GM18870 (cell line): ENCODE data around the gene ANO9.

Experiments used
- ATAC-seq: cut with Tn5 transposase; IDR thresholded peaks from one replicate; pipeline ENCODE4 v1.9.1; 2021; ENCODE audit warnings: moderate library complexity; ENCODE audit not compliant: unreplicated experiment

ANO9 gene

DNA sequence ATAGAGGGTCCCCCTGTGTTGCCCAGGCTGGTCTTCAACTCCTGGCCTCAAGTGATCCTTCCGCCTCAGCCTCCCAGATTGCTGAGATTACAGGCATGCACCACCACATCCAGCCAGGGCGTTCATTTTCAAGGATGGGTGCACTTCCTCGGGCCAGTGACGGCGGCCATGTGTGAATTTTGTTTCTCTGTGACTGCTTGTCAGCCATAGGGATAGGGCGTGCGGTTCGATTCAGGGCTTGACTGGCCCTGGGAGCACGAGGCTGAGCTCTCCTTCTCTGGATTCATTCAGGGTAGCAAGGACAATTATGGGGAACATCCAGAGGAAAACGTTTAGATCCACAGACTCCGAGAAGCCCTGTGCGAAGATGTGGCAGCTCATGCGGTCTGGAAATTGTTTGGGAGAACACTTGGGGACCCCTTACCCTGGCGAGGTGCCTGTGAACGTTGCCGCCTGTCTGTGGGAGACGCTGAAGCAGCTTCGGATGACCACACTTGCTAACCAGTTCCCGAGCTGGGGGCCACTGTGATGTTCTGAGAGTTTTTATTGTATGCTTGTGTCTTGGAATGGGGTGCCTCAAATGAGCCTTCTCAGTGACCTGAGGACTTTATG is 11.2 kb upstream of the ANO9 start:
- ATAC-seq, result no peak

DNA sequence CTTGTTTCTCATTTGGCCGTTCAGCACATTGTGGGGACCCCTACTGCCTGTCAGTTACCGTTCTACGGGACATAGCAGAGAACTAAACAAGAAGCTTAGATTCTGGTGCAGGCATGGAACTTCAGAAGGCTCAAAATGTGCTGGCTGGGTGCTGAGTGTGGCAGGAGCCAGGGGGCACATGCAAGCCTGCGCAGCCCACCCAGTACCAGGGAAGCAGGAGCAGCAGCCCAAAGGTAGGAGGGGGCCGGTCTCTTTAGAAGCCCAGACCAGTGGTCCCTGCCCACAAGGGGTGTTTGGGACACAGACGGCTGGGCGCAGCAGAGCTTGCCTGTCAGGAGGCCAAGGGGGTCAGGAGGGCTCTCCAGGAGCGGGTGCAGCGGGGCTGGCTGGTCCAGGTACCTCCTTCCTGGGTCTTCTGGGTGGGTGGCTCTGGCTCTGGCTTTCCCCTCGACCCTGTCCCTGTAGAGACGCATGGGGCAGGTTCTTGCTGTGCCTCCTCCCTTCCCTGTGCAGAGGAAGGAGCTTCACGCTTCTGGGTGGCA is 10.5 kb upstream of the ANO9 start:
- ATAC-seq, result no peak

DNA sequence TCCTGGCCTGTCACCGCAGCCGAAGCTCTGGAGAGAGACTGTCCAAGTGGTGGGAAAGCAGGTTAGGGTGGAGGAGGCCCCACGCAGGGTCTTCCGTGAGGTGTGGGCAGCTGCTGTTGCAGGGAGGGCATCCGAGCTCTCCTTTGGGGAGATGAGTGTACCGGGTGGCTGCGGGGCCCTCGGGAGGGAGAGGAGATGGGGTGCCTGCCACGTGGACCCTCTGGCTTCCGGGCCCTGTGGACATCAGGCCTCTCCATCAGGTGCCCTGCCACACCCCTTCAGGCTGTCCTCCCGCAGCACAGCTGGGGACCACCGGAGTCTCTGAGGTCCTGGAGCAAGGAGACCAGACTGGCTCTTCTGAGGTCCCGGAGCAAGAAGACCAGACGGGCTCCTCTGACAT is 9.9 kb upstream of the ANO9 start:
- no peak for ATAC-seq

DNA sequence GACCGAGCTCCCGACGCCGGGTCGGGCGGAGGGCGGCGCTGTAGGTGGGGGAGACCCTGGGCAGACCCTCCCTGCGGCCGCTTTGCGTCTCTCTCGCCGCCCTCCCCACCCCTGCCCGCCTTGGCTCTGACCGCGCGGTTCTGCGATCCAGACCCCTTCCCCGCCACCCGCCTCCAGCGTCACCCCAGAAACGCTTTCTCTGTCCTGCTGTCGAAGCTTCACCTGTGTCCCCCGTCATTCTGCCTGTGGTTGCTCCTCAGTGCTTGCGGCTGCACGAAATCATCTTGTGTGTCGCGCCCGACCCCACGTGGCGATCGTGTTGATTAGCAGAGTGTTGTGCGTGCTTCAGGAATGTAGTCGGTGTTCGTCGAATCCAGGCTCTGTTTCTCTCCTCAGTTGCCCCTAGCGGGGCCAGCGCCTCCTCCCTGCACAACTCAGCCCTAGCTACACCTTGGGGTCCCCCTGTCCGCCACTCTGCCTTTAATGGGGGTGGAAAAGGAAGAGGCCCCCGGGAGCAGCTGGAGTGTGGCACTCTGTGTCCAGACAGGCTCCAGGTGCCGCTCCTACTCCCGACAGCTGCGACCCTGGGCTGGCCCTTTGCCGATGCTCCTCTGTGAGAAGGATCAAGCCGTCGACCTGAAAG is 9.1 kb upstream of the ANO9 start:
- no peak for ATAC-seq

DNA sequence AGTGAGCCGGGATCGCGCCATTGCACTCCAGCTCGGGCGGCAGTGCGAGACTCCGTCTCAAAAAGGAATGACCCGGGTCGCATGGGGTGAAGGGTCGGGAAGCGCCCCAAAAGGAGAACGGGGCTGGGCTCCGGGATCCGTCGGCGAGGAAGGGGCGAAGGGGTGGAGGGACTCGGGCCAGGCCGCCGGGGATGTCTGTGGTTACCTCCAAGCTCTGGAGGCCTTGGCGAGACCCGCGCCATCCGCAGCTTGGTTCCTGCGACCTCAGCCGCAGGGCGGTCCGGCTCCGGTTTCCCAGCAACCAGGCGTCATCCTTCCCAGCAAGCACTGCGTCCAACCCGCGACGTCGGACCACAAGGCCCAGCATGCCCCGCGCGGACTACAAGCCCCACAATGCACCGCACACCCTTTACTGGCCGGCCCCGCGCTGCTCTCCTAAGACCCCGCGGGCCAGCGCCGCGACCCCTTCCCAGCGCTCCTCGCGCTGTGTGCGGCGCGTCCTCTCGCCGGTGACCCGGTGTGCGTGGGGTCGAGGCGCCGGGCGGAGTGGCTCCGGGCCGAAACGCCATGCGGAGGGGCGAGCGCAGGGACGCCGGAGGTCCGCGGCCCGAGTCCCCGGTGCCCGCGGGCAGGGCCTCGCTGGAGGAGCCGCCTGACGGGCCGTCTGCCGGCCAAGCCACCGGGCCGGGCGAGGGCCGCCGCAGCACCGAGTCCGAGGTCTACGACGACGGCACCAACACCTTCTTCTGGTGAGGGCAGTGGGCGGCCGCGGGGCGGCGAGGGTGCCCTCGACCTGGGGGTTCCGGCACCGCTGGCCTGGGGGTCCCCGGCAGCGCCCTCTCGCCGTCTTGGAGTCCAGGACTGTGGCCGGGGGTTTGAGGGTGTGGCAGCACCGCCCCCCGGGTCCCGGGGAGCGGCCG is 8.3 kb upstream of the ANO9 start, which contains the start of gene PTDSS2:
TSS of gene PTDSS2 (plus strand) at position 391 of the 920 bp plus-strand sequence. CDS start at position 568, 177 bp downstream.
- ATAC-seq, result peak; percentile 64

DNA sequence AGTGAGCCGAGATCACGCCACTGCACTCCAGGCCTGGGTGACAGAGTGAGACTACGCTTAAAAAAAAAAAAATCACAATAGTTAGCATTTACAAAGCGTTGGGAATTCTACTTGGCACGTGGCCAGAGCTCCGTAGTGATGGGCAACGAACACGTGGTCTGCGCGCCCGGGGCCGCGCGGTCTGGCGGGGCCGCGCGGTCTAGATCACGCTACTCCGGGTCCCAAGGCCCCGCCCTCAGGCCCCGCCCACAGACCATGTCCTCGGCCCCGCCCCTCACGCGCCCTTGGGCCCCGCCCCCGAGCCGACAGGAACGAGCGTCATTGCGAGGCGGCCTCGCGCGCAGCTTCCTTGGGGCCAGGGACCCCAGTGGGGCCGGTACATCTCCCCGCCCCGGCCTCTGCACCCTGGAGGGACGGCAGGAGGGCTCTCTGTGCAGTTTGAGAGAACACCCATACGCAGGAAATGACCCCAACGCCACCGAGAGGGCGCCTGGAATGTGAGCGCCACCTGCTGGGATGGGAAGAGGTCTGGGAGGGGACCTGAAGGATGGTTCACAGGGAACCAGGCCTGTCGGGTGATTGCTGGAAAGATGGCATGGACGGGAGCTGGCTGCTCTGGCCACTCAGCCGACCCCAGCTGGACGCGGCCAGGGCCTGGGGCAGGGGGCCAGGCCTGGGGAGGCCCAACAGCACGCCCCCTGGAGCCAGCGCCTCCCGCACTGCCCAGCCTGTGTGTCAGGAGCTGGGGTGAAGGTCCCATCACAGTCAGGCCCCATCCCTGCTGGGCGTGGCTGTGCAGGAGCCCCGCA is 6.3 kb upstream of the ANO9 start:
- ATAC-seq, result no peak

DNA sequence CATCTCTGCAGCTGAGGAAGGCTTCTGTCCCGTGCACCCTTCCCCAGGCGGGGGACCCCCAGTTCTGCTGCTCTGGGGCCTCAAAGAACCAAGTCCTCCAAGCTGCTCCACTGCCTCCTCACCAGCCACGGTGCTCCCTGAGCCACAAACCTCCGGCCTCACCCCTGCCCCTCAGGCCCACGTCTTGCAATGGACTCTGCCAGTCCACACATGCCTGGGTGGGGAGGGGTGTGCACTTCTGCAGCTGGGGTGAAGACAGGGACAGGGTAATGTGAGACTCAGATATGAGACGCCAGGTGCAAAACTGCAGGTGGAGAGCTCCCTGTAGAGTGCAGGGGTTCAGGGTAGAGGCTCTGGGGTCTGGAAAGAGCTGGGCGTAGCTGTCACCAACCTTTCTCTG is 5.1 kb upstream of the ANO9 start:
- ATAC-seq, result no peak

DNA sequence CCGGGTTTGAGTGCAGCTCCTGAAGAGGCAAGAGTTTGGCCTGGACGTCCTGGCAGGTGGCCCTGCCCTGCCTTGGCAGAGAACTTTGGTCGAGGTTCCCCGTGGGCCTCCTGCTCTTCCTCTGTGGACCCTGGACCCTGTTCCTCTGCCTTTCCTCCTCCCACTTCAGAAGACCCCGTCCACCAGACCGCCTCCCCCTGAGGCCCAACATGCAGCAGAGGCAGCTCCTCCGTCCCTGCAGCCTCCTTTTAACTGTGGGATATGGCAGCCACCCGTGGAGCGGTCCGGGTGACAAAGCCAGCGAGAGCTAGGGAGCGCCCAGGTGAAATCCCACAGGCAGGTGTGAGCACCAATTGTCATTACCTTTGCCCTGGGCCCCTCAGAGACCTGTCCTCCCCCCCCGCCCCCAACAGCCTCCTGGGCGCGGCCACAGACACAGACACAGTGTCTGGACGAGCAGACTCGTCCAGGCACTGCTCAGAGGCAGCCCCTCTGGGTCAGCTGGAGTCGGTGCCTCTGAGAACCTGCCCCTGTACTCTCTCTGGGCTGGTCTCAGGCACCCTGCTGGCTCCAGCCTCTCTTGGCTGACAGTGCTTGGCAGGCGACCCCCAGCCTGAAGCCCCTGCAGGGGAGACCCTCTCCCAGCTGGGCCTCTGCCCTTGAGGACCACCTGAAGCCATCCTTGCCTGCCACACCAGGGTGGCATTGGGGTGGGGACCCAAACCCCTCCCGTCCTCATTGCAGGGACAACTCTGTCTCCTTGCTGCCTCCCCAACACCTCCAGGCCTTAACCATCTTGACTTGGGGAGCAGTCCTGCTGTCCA is 4.2 kb upstream of the ANO9 start:
- no peak for ATAC-seq

DNA sequence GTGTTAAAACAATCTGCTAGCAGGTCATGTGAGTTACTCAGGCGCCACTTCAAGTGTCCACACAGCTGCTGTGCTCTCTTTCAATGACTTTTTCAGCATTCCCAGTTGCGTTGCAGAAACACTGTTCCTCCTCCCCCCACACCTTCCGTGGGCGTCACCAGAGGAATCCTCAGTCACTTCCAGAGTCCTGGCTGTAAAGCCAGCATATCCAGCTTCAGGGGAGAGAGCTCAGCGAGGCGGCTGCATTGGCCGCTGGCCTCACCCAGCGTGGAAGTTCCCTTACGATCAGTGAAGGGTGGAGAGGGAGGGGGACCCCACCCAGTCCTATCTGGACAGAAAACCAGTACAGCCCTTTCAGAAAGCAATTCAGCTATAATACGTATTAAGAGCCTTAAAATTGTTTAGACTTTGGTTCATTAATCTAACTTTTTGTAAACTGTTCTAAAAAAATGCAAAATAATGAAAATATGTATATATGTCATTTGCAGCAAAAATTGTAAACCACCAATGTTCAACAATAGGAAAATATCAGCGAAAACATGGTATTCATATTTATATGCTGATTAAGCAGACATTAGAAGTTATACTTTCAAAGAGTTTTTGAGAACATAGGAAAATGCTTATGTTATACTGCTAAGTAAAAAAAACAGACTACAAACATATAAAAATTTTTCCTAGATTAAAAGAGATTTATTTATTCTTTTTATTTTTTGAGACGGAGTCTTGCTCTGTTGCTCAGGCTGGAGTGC is 2.8 kb upstream of the ANO9 start:
- no peak for ATAC-seq

DNA sequence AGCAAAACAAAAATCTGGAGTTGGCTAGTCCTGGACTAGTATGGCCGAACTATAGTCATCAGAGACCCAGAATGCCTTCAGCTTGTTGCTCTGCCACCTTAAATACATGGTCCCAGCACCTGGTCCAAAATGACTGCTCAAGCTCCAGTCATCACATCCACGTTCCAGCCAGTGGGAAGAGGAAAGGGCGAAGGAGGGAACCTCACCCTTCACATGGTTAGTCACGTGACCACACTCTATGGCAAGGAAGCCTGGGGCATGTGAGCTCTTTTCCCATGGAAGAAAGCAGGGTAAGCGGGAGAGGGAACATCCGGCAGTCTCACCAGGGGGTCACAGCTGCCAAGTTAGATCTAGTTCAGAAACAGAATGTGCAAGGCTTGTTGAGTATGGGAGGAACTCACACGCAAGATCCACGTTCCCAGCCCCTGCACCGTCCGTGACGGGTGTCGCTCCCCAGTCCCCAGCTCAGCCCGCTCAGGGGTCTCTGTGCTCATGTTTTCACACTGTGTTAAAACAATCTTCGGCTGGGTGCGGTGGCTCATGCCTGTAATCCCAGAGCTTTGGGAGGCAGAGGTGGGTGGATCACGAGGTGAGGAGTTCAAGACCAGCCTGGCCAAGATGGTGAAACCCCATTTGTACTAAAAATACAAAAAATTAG is 1.9 kb upstream of the ANO9 start:
- ATAC-seq, result no peak

DNA sequence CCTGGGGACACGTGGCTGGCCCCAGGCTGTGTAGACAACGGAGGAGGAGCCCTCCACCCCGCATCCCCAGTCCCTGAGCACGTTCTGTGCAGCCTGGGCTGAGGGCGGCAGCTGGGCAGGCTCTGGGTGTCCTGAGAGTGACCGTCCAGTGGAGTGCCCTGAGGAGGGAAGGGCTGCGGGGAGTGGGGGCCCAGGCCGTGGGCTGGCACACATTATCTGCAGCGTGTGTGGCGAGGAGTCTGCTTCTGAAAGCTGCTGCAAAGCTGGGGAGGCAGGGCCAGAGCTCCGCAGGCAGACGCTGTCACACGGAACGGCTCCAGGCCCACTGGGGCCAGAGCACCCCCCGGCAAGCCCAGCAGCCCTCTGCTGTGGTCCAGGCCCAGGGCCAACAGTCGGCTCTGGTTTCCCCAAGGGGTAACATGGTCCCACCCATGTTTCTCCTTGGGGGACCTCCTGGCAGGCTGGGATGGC is 835 bp upstream of the ANO9 start:
- ATAC-seq, result no peak

DNA sequence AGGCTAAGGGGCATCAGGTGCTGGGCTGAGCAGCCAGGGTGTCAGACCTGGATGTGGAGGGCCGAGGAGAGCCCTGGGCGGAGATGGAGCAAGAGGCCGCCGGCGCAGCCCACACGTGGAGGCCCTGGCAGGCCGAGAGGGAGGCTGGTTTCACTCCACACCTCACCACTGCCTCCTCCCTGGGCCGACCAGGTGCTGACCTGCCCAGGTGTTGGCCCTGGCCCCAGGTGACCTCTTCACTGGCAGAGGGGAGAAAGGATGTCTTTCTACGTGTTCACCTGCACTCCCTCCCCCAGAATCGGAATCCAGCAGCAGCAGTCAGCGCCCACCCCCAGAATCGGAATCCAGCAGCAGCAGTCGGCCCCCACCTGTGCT is 781 bp downstream of the ANO9 start:
- no peak for ATAC-seq

DNA sequence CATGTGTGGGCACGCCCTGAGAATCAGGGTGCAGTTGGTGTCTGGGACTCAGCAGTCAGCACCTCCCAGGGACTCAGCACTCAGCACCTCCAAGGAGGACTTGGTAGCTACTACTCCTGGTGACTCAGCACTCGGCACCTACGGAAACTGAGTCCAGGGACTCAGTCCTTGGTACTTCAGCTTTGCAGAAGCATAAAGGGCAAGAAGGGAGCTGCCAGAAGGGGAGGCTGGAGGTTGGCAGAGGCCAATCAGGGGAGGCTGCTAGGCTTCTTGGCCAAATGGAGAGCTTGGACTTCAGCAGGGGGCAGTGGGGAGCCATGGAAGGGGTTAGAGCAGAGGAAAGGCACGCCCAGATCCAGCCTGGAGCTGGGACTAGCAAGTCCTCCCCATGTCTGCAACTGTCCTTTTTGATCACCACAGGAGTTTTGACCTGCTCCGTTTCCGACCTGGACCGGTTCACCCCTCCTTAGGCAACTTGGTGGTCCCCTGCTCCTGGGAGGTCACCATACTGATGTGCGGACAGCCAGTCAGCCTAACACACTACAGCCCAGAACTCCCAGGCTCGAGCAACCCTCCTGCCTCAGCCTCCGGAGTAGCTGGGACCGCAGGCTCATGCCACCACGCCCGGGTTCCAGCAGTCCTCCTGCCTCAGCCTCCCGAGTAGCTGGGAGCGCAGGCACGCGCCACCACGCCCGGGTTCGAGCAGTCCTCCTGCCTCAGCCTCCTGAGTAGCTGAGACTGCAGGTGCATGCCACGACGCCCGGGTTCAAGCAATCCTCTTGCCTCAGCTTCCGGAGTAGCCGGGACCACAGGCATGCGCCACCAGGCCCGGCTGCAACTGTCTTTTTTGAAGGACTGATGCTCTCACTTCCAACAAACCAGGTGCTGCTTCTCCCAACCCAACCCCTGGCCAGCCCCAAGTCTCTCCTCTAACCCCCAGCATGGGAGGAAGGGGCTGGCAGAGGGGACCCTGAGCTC is 1.5 kb downstream of the ANO9 start:
- ATAC-seq, result no peak

DNA sequence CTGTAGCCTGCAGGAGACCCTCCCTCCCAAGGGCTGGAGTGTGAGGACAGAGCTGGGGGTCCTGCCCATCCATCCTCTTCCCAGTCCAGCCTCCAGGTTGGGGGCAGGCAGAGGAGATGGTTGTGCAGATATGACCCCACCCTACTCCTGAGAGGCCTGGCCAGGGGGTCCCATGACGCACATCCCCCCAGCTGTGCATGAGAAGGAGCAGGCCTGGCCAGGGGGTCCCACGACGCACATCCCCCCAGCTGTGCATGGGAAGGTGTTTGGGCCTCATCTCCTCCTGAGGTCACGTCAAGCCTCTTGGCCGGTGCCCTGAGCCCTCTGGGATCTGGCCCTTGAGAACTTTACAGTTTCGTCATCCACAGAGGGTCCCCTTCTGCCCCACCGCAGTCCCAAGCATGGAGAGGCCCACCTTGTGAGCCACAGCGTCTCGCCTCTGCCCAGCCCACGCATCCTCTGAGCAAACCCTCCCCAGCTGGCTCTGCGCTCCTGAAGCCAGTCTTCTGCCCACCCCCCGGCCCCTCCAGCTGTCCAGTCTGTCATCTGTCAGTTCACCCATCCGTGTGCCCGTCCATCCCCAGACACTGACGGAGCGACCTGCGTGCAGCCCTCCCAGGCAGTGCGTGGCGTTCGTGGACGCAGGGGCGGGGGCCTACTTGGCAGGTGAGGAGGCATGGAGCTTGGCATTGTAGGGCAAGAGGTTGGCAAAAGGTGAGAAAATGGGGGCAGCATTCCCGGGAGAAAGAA is 2.3 kb downstream of the ANO9 start:
- ATAC-seq, result no peak

DNA sequence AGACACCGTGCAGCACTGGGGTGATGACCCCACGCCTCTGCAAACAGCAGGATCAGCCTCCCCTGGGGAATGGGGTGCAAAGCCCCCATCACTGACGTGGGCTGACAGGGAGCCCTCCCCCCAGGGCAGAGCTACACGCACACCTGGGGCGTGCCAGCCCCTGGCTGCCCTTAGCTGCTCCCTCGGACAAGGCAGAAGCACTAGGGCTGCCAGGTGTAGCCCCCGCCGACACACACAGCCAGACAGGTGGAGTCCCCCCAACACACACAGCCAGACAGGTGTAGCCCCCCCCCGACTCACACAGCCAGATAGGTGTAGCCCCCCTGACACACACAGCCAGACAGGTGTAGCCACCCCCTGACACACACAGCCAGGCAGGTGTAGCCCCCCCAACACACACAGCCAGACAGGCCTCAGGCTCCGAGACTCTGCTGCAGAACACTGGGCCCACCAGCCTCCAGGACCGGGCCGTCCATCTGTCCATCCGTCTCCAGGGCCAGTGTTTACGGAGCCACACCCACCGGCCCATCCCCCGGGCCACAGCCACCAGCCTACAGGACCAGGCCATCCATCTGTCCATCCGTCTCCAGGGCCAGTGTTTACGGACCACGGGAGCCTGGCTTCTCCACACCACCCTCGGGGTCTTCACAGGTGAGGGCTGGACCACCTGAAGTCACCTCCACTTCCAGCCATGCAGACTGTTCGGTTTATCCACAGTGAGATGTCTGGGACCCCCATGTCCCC is 3.5 kb downstream of the ANO9 start:
- no peak for ATAC-seq

DNA sequence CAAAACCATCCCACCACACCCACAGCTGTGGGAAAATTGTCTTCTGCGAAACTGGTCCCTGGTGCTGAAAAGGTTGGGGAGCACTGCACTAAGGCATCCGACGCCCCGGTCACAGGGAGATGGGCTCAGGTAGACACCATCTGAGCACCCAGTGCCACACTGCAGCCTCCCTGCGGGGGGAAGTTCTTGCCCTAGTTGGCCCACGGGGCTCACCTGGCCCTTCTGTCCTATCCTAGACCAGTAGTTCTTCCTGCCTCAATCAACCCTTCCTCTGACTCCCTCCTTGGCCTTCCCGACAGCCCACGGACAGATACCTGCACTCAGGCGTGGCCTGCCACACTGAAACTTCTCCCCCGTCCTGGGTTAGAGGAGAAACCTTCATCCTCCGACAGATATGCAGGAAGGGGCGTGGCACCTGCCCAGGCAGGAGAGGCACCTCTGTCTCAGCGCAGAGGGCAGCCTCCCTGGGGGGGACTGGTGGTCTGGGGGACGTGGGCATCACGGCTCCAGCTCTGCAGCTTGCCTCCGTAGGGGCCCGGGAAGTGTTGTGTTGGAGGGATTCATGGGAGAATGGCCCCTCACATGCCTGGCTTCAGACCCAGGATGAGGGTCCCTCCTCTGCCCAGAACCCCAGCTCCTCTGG is 4.5 kb downstream of the ANO9 start:
- ATAC-seq, result no peak
